Measurements from ENCODE around the gene ZFP2.

- no peak for TF ChIP-seq POLR2AphosphoS5 (IDR thresholded peaks at IDR 0.05; ENCODE audit: low read depth, low read length)
- no peak for TF ChIP-seq TAF1 (IDR thresholded peaks at IDR 0.05; ENCODE audit: borderline replicate concordance, insufficient read depth, low read length)
These were observed 69.8 kb downstream of the ZFP2 start for GRCh38 chr5:178965465-178966055.

Measured in PFSK-1 (cell line).